Limb (tissue), 2 donors: ENCODE results near the gene CLDN14.

Source experiments
- DNase-seq, 2 donors: peaks; one replicate each; pipeline ENCODE4 v3.0.0-alpha.2; 2016; ENCODE audit errors: extremely low spot score in 2 of 2

CLDN14 gene

DNA sequence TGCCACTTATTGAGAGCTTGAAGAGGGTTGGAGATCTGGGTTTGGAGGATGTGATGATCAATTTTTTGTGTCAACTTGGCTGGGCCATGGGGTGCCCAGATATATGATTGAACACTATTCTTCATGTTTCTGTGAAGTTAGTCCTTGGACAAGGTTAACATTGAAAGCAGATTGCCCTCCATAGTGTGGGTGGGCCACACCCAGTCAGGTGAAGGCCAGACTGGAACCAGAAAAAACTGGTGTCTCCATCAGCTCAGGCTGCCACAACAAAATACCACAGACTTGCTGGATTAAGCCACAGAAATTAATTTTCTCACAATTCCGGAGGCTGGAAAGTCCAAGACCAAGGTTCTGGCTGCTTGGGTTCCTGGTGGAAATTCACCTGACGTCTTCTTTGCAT is 7.5 kb downstream of the CLDN14 start:
- no peak for DNase-seq

DNA sequence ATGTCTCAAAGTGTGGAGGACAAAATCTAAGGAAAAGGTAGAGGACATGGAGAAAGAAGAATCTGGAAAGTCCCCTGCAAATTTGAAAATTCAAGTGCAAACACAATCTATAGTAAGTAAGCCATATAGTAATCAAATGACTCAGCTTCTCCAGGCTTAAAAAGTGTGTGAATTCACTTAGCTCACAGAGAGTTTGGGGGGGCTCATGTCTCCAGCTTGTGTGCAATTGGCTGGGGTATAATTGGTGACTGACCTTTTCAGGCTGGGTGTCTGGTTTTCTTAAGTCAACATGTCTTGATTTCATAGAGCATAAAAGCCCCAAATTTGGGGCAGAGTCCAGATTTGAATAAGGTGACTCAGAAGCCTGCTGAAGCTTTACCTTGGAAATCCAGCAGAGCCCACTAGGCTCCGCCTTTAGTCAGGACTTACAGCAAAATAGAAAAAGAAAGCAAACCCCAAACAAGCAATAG is 8.6 kb downstream of the CLDN14 start:
- no peak for DNase-seq

DNA sequence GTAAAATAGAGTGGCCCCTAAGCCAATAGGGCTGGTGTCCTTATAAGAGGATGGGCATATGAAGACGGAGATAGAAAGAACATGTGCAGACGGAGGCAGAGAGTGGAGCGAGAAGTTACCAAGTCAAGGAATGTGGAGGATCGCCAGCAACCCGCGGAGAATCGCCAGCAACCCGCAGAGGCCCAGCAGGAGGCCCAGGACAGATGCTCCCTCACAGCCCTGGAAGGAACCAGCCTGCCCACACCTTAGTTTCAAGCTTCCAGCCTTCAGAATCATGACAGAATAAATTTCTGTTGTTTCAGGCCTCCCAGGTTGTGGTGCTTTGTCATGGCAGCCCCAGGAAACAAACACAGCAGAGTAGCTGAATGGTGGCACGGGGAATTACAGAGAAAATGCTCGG is 9.6 kb downstream of the CLDN14 start:
- DNase-seq = no peak

DNA sequence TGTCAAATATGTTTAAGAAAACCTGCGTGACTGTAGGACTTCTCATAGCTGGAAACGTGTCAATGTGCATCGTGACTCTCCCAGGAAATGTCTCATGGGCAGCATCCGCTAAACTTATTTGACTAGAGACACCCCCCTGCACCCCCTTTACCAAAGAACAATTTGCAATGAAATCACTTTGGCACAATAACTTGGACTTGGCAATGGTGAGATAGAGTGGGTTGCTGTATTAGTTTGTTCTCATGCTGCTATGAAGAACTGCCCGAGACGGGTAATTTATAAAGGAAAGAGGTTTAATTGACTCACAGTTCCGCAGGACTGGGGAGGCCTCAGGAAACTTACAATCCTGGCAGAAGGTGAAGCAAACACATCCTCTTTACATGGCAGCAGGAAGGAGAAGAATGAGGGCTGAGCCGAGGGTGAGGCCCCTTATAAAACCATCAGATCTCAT is 13.8 kb downstream of the CLDN14 start:
- no peak for DNase-seq

DNA sequence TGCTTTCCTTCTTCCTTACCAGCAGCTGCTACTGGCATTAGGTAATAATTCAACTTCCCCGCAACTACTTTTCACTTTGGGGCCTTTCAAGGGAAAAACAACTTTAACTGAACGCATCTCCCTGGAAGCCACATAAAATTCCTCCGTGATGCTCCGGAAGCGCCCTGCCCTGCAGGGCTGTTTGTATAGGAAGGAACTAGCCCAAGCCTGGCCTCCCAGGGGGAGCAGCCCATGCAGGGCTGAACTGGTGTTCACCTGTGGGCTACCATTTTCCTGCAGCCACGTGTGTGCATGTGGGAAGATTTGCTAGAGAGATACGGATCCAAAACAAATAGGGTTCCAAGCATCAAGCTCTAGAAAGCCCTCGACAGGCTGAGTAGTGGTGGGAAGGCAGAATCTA is 14.4 kb downstream of the CLDN14 start:
- no peak for DNase-seq

DNA sequence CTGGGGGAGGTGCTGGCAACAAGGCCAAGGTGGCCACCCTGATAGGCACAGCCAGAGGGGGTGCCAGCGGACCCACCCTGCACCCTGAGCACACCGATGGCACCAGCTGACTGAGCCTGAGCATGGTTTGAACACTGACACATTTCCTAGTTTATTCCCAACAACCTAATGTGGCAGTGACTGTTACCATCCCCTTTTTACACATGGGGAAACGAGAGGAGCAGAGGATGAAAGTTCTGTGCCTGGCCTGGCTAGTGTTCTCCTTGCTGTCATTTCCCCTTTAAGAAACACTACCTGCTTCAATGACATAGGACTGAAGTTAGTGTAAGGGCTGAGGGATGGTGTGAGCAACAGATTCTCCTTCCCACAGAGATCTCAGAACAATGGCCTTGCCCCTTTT is 15.3 kb downstream of the CLDN14 start:
- DNase-seq = no peak

DNA sequence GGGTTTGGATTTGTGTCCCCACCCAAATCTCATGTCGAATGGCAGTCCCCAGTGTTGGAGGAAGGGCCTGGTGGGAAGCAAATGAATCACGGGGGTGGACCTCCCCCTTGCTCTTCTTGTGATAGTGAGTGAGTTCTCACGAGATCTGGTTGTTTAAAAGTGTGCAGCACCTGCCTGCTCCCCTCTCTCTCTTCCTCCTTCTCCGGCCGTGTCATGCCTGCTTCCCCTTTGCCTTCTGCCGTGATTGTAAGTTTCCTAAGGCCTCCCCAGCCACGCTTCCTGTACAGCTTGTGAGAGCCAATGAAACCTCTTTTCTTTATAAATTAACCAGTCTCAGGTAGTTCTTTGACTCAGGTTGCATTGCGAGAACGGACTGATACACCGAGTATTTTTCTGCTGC is 15.9 kb downstream of the CLDN14 start:
- DNase-seq = no peak

DNA sequence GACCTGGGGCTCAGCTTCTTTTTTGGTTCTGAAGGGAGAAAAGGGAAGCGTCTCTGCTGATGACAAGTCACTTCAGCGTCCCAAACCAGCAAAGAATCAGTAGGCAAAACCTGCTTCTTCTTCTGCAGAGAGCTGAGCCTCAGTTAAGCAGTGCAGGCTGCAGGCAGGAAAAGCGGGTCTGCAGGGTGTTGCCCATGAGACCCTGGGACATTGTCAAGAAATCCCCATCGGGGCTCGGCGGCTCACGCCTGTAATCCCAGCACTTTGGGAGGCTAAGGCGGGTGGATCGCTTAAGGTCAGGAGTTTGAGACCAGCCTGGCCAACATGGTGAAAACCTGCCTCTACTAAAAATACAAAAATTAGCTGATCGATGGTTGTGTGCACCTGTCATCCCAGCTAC is 16.7 kb downstream of the CLDN14 start:
- DNase-seq = no peak

DNA sequence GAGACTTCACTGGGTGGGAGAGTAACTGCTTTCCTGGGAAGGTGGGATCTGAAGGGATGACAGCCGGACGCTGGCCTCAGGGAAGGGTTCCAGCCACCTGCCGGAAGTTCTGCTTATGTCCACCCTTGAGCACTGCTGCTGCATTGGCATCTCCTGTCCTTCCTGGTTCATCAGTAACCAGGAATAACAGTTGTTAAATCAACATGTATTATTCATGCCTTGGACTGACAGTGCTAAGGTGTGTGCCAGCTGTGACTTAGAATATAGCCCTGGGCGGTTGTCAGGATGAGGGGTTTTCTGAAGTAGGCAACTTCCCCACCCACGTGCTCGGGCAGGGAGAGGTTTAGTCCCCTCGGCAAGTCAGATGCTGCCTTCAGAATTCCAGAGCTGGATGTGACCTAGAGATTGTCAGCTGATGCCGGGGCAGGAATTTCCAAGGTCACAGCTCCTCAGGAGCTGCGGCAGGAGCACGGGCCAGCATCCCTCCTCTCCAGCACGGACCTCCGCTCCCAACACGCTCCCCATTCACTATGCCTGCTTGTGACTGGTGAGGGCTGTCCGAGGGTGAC is 17.9 kb downstream of the CLDN14 start:
- no peak for DNase-seq

DNA sequence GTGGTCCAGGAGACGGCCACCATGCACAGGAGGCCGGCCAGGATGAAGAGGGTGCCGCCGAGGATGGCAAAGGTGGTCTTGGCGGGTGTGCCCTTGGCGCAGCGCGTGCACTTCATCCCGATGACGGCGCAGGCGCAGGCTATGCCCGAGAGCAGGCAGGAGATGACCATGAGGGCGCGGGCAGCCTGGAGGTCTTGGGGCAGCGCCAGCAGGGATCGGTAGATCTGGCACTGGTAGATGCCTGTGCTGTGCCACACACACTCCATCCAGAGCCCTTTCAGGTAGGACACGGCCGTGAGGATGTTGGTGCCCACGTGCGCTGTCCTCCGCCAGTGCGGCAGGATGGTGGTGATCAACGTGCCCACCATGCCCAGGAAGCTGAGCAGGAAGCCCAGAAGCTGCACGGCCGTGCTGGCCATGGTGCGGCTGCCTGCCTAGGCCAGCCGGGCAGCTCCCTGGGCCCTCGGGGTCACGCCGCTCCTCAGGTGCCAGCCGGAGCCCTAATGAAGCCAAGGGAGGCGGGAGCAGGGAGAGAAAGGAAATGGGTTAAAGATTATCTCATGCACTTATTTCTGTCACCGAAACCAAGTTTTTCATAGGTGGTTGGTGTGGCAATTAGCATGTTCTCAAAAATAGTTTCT is 18.5 kb downstream of the CLDN14 start:
- no peak for DNase-seq

GRCh38 chr21:36460866-36461265 is 19.1 kb downstream of the CLDN14 start:
- no peak for DNase-seq

GRCh38 chr21:36459098-36459497 is 20.8 kb downstream of the CLDN14 start:
- DNase-seq = no peak

DNA sequence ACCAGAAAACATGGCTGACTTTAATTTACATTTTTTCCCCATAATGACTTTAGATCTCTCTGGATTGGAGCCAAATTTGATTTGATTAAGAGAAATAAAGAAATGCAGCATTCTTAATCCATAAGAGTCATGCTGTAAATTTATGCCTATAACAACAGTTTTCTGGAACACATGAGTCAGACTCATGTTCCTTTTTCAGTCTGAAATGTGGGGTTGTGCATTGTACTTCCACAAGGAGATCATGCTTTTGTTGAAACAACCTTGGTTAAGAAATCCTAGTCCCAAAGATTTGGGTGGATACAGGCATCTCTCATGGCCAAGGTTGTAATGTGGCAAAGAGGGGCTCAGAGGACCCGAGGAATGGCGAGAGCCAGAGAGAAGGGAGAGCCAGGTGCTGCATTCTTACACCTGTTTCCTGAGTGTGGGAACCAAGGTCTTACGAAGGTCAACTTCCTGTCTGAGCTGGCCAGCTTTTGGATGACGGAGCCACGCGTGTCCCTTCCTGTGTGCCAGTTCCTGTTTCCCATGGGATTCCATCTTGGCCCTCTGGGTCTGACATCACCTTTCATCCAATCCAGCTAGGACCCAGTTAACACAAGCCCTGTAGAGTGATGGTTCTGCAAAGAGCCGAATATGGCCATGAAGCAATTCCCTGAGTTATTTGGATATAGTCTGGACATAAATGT is 23.1 kb downstream of the CLDN14 start:
- no peak for DNase-seq

DNA sequence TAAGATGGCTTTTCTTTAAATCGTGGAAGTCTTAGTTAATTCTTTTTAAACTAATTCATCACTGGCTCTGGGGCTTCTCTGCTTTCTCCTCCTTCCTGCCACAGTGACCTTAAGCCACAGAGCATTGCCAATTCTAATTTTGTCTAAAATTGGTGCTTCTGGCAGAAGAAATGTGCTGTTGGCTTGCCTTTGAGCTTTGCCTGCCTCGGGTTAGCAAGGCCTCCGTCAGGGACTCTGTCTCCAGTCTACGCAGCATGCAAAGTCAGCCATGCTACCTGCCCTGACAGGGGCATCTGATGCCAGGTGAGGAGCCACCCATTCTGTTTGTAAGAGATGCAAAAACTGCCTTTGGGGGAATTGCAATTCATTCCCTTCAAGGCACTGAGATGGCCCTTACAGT is 25.2 kb downstream of the CLDN14 start:
- no peak for DNase-seq

- DNase-seq = no peak
These were observed 25.8 kb downstream of the CLDN14 start for GRCh38 chr21:36454093-36454531.

- DNase-seq = no peak
These were observed 27.6 kb downstream of the CLDN14 start for GRCh38 chr21:36452281-36452825.

GRCh38 chr21:36451506-36451905 is 28.4 kb downstream of the CLDN14 start:
- DNase-seq = no peak

- no peak for DNase-seq
These were observed 29.4 kb downstream of the CLDN14 start for GRCh38 chr21:36450511-36450910.

DNA sequence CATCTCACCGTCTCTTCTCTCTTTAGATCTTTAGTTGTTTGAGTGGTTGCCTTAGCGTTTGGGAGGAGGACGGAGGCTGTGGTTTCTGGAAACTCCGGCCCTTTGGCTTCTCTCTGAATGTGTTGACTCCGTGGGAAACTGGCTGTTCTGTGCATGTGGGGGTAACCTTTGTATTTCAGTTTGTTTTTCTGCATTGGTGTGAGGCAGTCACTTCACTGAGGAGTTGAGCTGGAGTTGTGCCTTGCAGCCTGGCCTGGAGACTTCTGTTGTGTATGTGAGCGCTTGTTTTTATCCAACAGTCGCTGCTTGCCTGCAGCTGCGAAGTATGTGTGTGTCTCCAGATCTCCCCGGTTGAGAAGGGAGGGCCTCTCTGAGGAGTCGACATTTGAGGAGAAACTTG is 33.6 kb downstream of the CLDN14 start:
- no peak for DNase-seq

DNA sequence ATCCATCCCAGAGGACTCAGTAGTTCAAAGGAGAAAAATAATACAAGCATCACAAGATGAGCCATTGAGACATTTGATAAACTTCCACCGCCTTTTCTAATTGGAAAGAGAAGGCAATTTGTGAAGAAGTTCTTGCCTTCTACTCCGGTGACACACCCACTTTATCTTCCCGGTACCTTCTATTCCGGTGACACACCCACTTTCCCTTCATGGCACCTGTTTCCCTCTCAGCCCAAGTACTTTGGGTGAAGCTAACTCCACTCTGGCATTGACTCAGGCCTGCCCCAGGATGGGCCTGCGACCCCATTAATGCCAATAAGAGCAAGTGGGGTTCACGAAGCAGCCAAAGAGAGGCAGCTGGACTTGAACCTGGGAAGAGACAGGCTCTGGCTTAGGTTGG is 38.2 kb downstream of the CLDN14 start:
- DNase-seq = no peak

GRCh38 chr21:36437745-36438128 is 42.2 kb downstream of the CLDN14 start:
- DNase-seq = no peak
